Smooth muscle cell (in vitro differentiated cells): Measurements from ENCODE around the gene STOX2. TPM values are rescaled to one million over a fixed set of nuclear protein-coding genes. Genes with fewer than 3 reads are reported as not detected.

Experiments
- DNase-seq: peaks from one replicate; lab custom pipeline; 2025; ENCODE audit not compliant: unreplicated experiment; lab: John Stamatoyannopoulos, UW
- H2AFZ ChIP-seq: fragments of 200-600 bp; sonication (generic); 2 replicates; pipeline ENCODE4 v1.6.0; 2016; ENCODE audit warnings: antibody characterized with exemption, low read depth, mild to moderate bottlenecking
- H3F3A ChIP-seq: fragments of 200-600 bp; sonication (generic); 2 replicates; pipeline ENCODE4 v1.6.0; 2017; ENCODE audit warnings: antibody characterized with exemption, low read depth
- H3K27ac ChIP-seq: fragments of 200-600 bp; sonication (generic); 2 replicates; pipeline ENCODE4 v1.5.1; 2016; ENCODE audit warnings: low read depth, mild to moderate bottlenecking
- H3K27me3 ChIP-seq: fragments of 200-600 bp; sonication (generic); 2 replicates; pipeline ENCODE4 v1.6.1; 2016; ENCODE audit warnings: low read depth, mild to moderate bottlenecking
- H3K36me3 ChIP-seq: fragments of 200-600 bp; sonication (generic); 2 replicates; pipeline ENCODE4 v1.5.1; 2016; ENCODE audit warnings: low read depth
- H3K4me1 ChIP-seq: fragments of 200-600 bp; sonication (generic); 2 replicates; pipeline ENCODE4 v1.5.1; 2016; ENCODE audit warnings: low read depth
- H3K4me2 ChIP-seq: fragments of 200-600 bp; sonication (generic); 2 replicates; pipeline ENCODE4 v1.6.0; 2016; ENCODE audit warnings: mild to moderate bottlenecking
- H3K4me3 ChIP-seq: fragments of 200-600 bp; sonication (generic); 2 replicates; pipeline ENCODE4 v1.5.1; 2016; ENCODE audit warnings: mild to moderate bottlenecking
- H3K79me2 ChIP-seq: fragments of 200-600 bp; sonication (generic); 2 replicates; pipeline ENCODE4 v1.6.0; 2016; ENCODE audit warnings: low read depth, mild to moderate bottlenecking
- H3K9ac ChIP-seq: fragments of 200-600 bp; sonication (generic); 2 replicates; pipeline ENCODE4 v1.6.0; 2016; ENCODE audit warnings: low read depth
- H3K9me3 ChIP-seq: fragments of 200-600 bp; sonication (generic); replicated peaks from 2 replicates; pipeline ENCODE4 v1.5.1; 2016; ENCODE audit warnings: low read depth
- H4K20me1 ChIP-seq: fragments of 200-600 bp; sonication (generic); 2 replicates; pipeline ENCODE4 v1.6.0; 2016; ENCODE audit warnings: low read depth
- CTCF ChIP-seq: fragments of 200-600 bp; sonication (generic); IDR thresholded peaks from 2 replicates; pipeline ENCODE4 v1.5.1; 2017; ENCODE audit warnings: borderline replicate concordance, mild to moderate bottlenecking, antibody characterized with exemption; ENCODE audit not compliant: insufficient read depth, poor library complexity, severe bottlenecking
- WGBS: methylation state at CpG from one replicate; pipeline ENCODE4 v1.1.7; 2016; ENCODE audit warnings: low lambda C conversion rate; 5-methylcytosine and 5-hydroxymethylcytosine counted together
- polyA plus RNA-seq: library from polyadenylated mRNA; unstranded; fragments of >200 nt; fragmentation: Nextera tagmentation; extraction: Ambion mirVana; gene quantifications from 2 replicates; pipeline ENCODE4 v1.2.1, GENCODE V29; 2016
- total RNA-seq: library from RNA; depleted of rRNA; stranded (reverse); fragments of >200 nt; gene quantifications from 2 replicates; pipeline ENCODE4 v1.2.3, GENCODE V29; 2014

STOX2 gene
- total and polyA plus RNA-seq, 2 experiments from 2014 or later: 1.3 to 4.2 TPM

- Histone ChIP-seq H2AFZ (no peak overlapping the region), H3K4me3 (no peak overlapping the region), H3K27ac (no peak overlapping the region), H3K27me3 (no peaks in the 10 kb centered on the region), H4K20me1 (no peaks in the 10 kb centered on the region), H3K4me1 (no peaks in the 10 kb centered on the region), H3K4me2 (no peak overlapping the region), H3K9me3 (no peaks in the 10 kb centered on the region), H3K36me3 (no peaks in the 10 kb centered on the region), H3K79me2 (no peaks in the 10 kb centered on the region), H3K9ac (no peak overlapping the region), H3F3A (no peaks in the 10 kb centered on the region)
- WGBS: 81% methylated on average over 5 of the region's 5 CpGs
- no peak for TF ChIP-seq CTCF
- DNase-seq: no peak
Measured at GRCh38 chr4:183968931-183969330, 63.8 kb downstream of the STOX2 start.

GRCh38 chr4:183969596-183969995 is 64.5 kb downstream of the STOX2 start:
- Histone ChIP-seq H2AFZ (no peak overlapping the region), H3K27me3 (no peaks in the 10 kb centered on the region), H3K4me2 (no peak overlapping the region), H3K4me1 (no peaks in the 10 kb centered on the region), H3K36me3 (no peaks in the 10 kb centered on the region), H3F3A (no peaks in the 10 kb centered on the region), H3K9me3 (peaks cover 2% of the 10 kb centered on the region), H3K79me2 (no peaks in the 10 kb centered on the region), H3K27ac (no peak overlapping the region), H4K20me1 (no peaks in the 10 kb centered on the region), H3K9ac (no peak overlapping the region), H3K4me3 (no peak overlapping the region)
- over 99% methylated on average over 4 of the region's 4 CpGs for WGBS
- DNase-seq: no peak
- no peak for TF ChIP-seq CTCF

- peaks cover 3% of the 10 kb centered on the region for H3K36me3 ChIP-seq
- H3F3A ChIP-seq: no peaks in the 10 kb centered on the region
- H4K20me1 ChIP-seq: no peaks in the 10 kb centered on the region
- 85% methylated on average over 9 of the region's 9 CpGs for WGBS
- no peak overlapping the region for H2AFZ ChIP-seq
- peaks cover 8% of the 10 kb centered on the region for H3K9me3 ChIP-seq
- no peaks in the 10 kb centered on the region for H3K79me2 ChIP-seq
- no peak for DNase-seq
- H3K27me3 ChIP-seq: no peaks in the 10 kb centered on the region
- TF ChIP-seq CTCF: no peak
- H3K4me3 ChIP-seq: no peak overlapping the region
- H3K27ac ChIP-seq: no peak overlapping the region
- H3K4me2 ChIP-seq: no peak overlapping the region
- H3K9ac ChIP-seq: no peak overlapping the region
- no peaks in the 10 kb centered on the region for H3K4me1 ChIP-seq
Measured at GRCh38 chr4:183971929-183972490, 66.9 kb downstream of the STOX2 start.

GRCh38 chr4:183977707-183978106 is 72.6 kb downstream of the STOX2 start:
- peaks cover 3% of the 10 kb centered on the region for H3K36me3 ChIP-seq
- DNase-seq: no peak
- H2AFZ ChIP-seq: no peak overlapping the region
- H3K4me3 ChIP-seq: no peak overlapping the region
- H3K27ac ChIP-seq: no peak overlapping the region
- no peak for TF ChIP-seq CTCF
- no peak overlapping the region for H3K9ac ChIP-seq
- no peaks in the 10 kb centered on the region for H4K20me1 ChIP-seq
- no peaks in the 10 kb centered on the region for H3K27me3 ChIP-seq
- H3K4me1 ChIP-seq: no peaks in the 10 kb centered on the region
- no peaks in the 10 kb centered on the region for H3F3A ChIP-seq
- peaks cover 8% of the 10 kb centered on the region for H3K9me3 ChIP-seq
- no peak overlapping the region for H3K4me2 ChIP-seq
- H3K79me2 ChIP-seq: no peaks in the 10 kb centered on the region
